H1 (cell line): ENCODE measurements around the gene LHFPL6. TPM values are rescaled to one million over a fixed set of nuclear protein-coding genes. Genes with fewer than 3 reads are reported as not detected.

Experiments used
- CTCF ChIA-PET: fragments of 300-600 bp; sonication (Branson Sonifier 250); formaldehyde crosslinking; loops from one replicate; lab custom pipeline; 2021; ENCODE audit not compliant: partially characterized antibody; lab: Charles Lee
- POLR2A ChIA-PET: fragments of 300-600 bp; sonication (Branson Sonifier 250); formaldehyde crosslinking; loops from one replicate; lab custom pipeline; 2021; ENCODE audit warnings: inconsistent platforms; ENCODE audit not compliant: partially characterized antibody; lab: Charles Lee
- DNase-seq, 2 experiments: peaks; one replicate each; pipeline versions ENCODE4 v3.0.0 to v3.0.0-alpha.2; 2010 to 2022; ENCODE audit warnings: low spot score in 2 of 2, low read depth in 1 of 2, mixed read lengths in 1 of 2
- FAIRE-seq: peaks from 2 replicates; lab custom pipeline; 2011; peaks lifted over from hg19 to GRCh38; lab: Jason Lieb, UNC
- H2AFZ ChIP-seq: 2 replicates; pipeline ENCODE4 v1.8.1; 2012; ENCODE audit warnings: low read length, inconsistent platforms
- H2AK5ac ChIP-seq: 2 replicates; pipeline ENCODE4 v1.6.1; 2013; ENCODE audit warnings: low read depth, low read length
- H2BK120ac ChIP-seq: replicated peaks from 2 replicates; pipeline ENCODE3; 2013; ENCODE audit warnings: low read depth, low read length, inconsistent platforms
- H2BK12ac ChIP-seq: 2 replicates; pipeline ENCODE4 v1.6.1; 2013; ENCODE audit warnings: low read depth, low read length
- H2BK15ac ChIP-seq: 2 replicates; pipeline ENCODE4 v1.6.1; 2013; ENCODE audit warnings: low read length
- H2BK20ac ChIP-seq: 2 replicates; pipeline ENCODE4 v1.6.1; 2013; ENCODE audit warnings: low read length
- H2BK5ac ChIP-seq: 2 replicates; pipeline ENCODE4 v1.6.1; 2013; ENCODE audit warnings: low read depth, low read length
- H3K14ac ChIP-seq: 2 replicates; pipeline ENCODE4 v1.6.1; 2013; ENCODE audit warnings: inconsistent platforms; ENCODE audit not compliant: insufficient read length
- H3K18ac ChIP-seq: 2 replicates; pipeline ENCODE4 v1.6.1; 2013; ENCODE audit warnings: low read length; ENCODE audit errors: extremely low read depth
- H3K23ac ChIP-seq: 2 replicates; pipeline ENCODE4 v1.6.1; 2013; ENCODE audit warnings: inconsistent platforms; ENCODE audit not compliant: insufficient read length
- H3K23me2 ChIP-seq: 2 replicates; pipeline ENCODE4 v1.6.1; 2013; ENCODE audit warnings: low read depth, low read length
- H3K27ac ChIP-seq: 2 replicates; pipeline ENCODE4 v1.6.1; 2011; ENCODE audit warnings: low read depth, low read length, inconsistent platforms
- H3K27me3 ChIP-seq, 4 experiments: replicated peaks in 1 of 4; 1 replicate in 1 of 4; 2 replicates in 3 of 4; pipeline versions ENCODE4 v1.6.1 to v1.8.1; 2011 to 2013; ENCODE audit warnings: low read length in 3 of 4, mild to moderate bottlenecking in 3 of 4, inconsistent platforms in 2 of 4, mixed read lengths in 2 of 4, moderate library complexity in 1 of 4; ENCODE audit not compliant: control insufficient read depth in 3 of 4, insufficient read depth in 3 of 4; ENCODE audit errors: extremely low read depth in 1 of 4
- H3K36me3 ChIP-seq, 4 experiments: 2 replicates each; pipeline versions ENCODE4 v1.6.1 to v1.8.1; 2011 to 2013; ENCODE audit warnings: mild to moderate bottlenecking in 4 of 4, low read length in 3 of 4, moderate library complexity in 2 of 4, control low read depth in 1 of 4, inconsistent platforms in 1 of 4; ENCODE audit not compliant: insufficient read depth in 4 of 4, control insufficient read depth in 2 of 4
- H3K4ac ChIP-seq: replicated peaks from 2 replicates; pipeline ENCODE3; 2013; ENCODE audit warnings: low read length, low read depth, mixed read lengths, inconsistent platforms; ENCODE audit not compliant: insufficient read length
- H3K4me1 ChIP-seq, 4 experiments: replicated peaks in 1 of 4; 1 replicate in 1 of 4; 2 replicates in 3 of 4; pipeline versions ENCODE4 v1.6.1 to v1.8.1; 2011 to 2013; ENCODE audit warnings: low read length in 3 of 4, inconsistent platforms in 2 of 4, mixed read lengths in 1 of 4; ENCODE audit not compliant: insufficient read depth in 4 of 4, control insufficient read depth in 3 of 4
- H3K4me2 ChIP-seq, 2 experiments: 2 replicates each; pipeline versions ENCODE4 v1.6.1 to v1.8.1; 2011 to 2013; ENCODE audit warnings: low read depth in 2 of 2, low read length in 2 of 2, control low read depth in 1 of 2, inconsistent platforms in 1 of 2, mild to moderate bottlenecking in 1 of 2; ENCODE audit not compliant: insufficient read depth in 1 of 2
- H3K4me3 ChIP-seq, 4 experiments: fragments of 200-600, 300-600 bp in 1 of 4; sonication (generic), shearing (Covaris generic), sonication (Bioruptor Twin) in 1 of 4; 2 replicates each; pipeline versions ENCODE4 v1.5.1 to v1.8.1; 2011 to 2016; ENCODE audit warnings: low read length in 4 of 4, low read depth in 3 of 4, control low read depth in 2 of 4, inconsistent platforms in 2 of 4, mild to moderate bottlenecking in 2 of 4, mixed read lengths in 1 of 4, moderate library complexity in 1 of 4; ENCODE audit not compliant: insufficient read depth in 2 of 4; ENCODE audit errors: extremely low read depth in 1 of 4
- H3K56ac ChIP-seq: replicated peaks from 2 replicates; pipeline ENCODE3; 2013; ENCODE audit warnings: low read depth, mild to moderate bottlenecking, mixed read lengths, low read length, inconsistent platforms; ENCODE audit not compliant: insufficient read length
- H3K79me1 ChIP-seq: 2 replicates; pipeline ENCODE4 v1.6.1; 2013; ENCODE audit warnings: low read depth, low read length, control low read depth
- H3K79me2 ChIP-seq, 2 experiments: 2 replicates each; pipeline versions ENCODE4 v1.6.1 to v1.8.1; 2012 to 2013; ENCODE audit warnings: low read length in 2 of 2, mild to moderate bottlenecking in 2 of 2, inconsistent platforms in 1 of 2; ENCODE audit not compliant: insufficient read depth in 2 of 2, control insufficient read depth in 1 of 2
- H3K9ac ChIP-seq, 4 experiments: replicated peaks in 1 of 4; 1 replicate in 1 of 4; 2 replicates in 3 of 4; pipeline versions ENCODE4 v1.6.1 to v1.8.1; 2011 to 2013; ENCODE audit warnings: low read depth in 3 of 4, low read length in 3 of 4, control low read depth in 2 of 4, mild to moderate bottlenecking in 2 of 4, moderate library complexity in 2 of 4, inconsistent platforms in 1 of 4; ENCODE audit errors: extremely low read depth in 1 of 4
- H3K9me3 ChIP-seq, 2 experiments: 2 replicates each; pipeline versions ENCODE4 v1.6.1 to v1.8.1; 2012 to 2013; ENCODE audit warnings: mild to moderate bottlenecking in 2 of 2, moderate library complexity in 2 of 2, control low read depth in 1 of 2, inconsistent platforms in 1 of 2, low read depth in 1 of 2, low read length in 1 of 2, mixed read lengths in 1 of 2; ENCODE audit not compliant: insufficient read depth in 2 of 2
- H4K20me1 ChIP-seq, 2 experiments: replicated peaks in 1 of 2; 2 replicates each; pipeline versions ENCODE3 to v1.8.1; 2011 to 2013; ENCODE audit warnings: inconsistent platforms in 2 of 2, low read length in 2 of 2, mild to moderate bottlenecking in 1 of 2; ENCODE audit not compliant: insufficient read depth in 2 of 2, control insufficient read depth in 1 of 2
- H4K5ac ChIP-seq: 2 replicates; pipeline ENCODE4 v1.6.1; 2013; ENCODE audit warnings: low read length, low read depth, mixed read lengths, inconsistent platforms; ENCODE audit not compliant: insufficient read length
- H4K8ac ChIP-seq: 2 replicates; pipeline ENCODE4 v1.8.0; 2013; ENCODE audit warnings: mild to moderate bottlenecking, moderate library complexity, low read length, inconsistent platforms; ENCODE audit not compliant: insufficient read depth; ENCODE audit errors: extremely low read depth
- H4K91ac ChIP-seq: replicated peaks from 2 replicates; pipeline ENCODE3; 2013; ENCODE audit warnings: low read length, mixed read lengths, inconsistent platforms; ENCODE audit not compliant: insufficient read length
- ASH2L ChIP-seq: fragments of 200-600, 300-600 bp; sonication (generic); IDR thresholded peaks from one replicate; pipeline ENCODE4 v1.7.1; 2017; ENCODE audit warnings: low read length
- BRCA1 ChIP-seq: IDR thresholded peaks from 2 replicates; pipeline ENCODE4 v1.6.1; 2012; ENCODE audit warnings: low read depth, low read length, improper control_type of control experiment
- JUND ChIP-seq: IDR thresholded peaks from 2 replicates; pipeline ENCODE4 v1.6.1; 2011; ENCODE audit warnings: mild to moderate bottlenecking, improper control_type of control experiment, low read length
- PHF8 ChIP-seq: fragments of 200-600 bp; sonication (generic); conservative IDR thresholded peaks from 2 replicates; pipeline ENCODE4 v1.7.1; 2012; ENCODE audit warnings: low read depth, mild to moderate bottlenecking, inconsistent platforms, low read length, moderate library complexity
- SIRT6 ChIP-seq: IDR thresholded peaks from one replicate; pipeline ENCODE4 v1.7.1; 2012; ENCODE audit warnings: low read length, inconsistent platforms
- SP1 ChIP-seq: IDR thresholded peaks from 2 replicates; pipeline ENCODE4 v1.6.1; 2011; ENCODE audit warnings: low read depth, low read length
- TCF12 ChIP-seq: IDR thresholded peaks from 2 replicates; pipeline ENCODE4 v1.6.1; 2011; ENCODE audit warnings: low read depth, mild to moderate bottlenecking, low read length
- WGBS, 2 experiments: shearing (Covaris generic) in 1 of 2; methylation state at CpG; one replicate each; pipeline versions ENCODE4 v1.1.6 to v1.1.7; 2013 to 2015; ENCODE audit warnings: low lambda C conversion rate in 2 of 2, mixed read lengths in 2 of 2, inconsistent platforms in 1 of 2, low coverage in 1 of 2, missing lambda C conversion rate in 1 of 2; ENCODE audit not compliant: insufficient replicate concordance in 2 of 2, insufficient coverage in 1 of 2, insufficient read length in 1 of 2; ENCODE audit errors: extremely low coverage in 1 of 2, missing lambda C conversion rate in 1 of 2; 5-methylcytosine and 5-hydroxymethylcytosine counted together
- polyA plus RNA-seq, 7 experiments: library from polyadenylated mRNA; depleted of rRNA in 3 of 7; stranded (reverse) in 5 of 7; unstranded in 2 of 7; fragments of >200 nt in 5 of 7; fragments of 200-250 nt in 2 of 7; gene quantifications; 1 replicate in 5 of 7; 2 replicates in 1 of 7; 4 replicates in 1 of 7; pipeline versions ENCODE4 v1.2.1 to v1.2.3, GENCODE V29; 2011 to 2013; ENCODE audit warnings: missing spikeins in 2 of 7, mixed read lengths in 2 of 7
- total RNA-seq: library from RNA; stranded (reverse); fragmentation: NEBNext Ultra II Directional; extraction: Animal tissue kit (Norgen Biotek cat#: 25700); gene quantifications from 2 replicates; pipeline ENCODE4 v1.2.1, GENCODE V29; 2021
- TF ChIP-seq, protein P1 (sequence below): IDR thresholded peaks from 2 replicates; pipeline ENCODE4 v1.6.1; 2011; ENCODE audit warnings: low read depth, mild to moderate bottlenecking, low read length; ENCODE audit not compliant: insufficient read depth
- TF ChIP-seq, protein P2 (sequence below): IDR thresholded peaks from 2 replicates; pipeline ENCODE4 v1.6.1; 2012; ENCODE audit warnings: inconsistent platforms

LHFPL6 gene
- total and polyA plus RNA-seq, 2 of the 8 experiments (the other 6 are each of a cell fraction or from before 2014, with no cell fraction given): 7.6 to 17.0 TPM

DNA sequence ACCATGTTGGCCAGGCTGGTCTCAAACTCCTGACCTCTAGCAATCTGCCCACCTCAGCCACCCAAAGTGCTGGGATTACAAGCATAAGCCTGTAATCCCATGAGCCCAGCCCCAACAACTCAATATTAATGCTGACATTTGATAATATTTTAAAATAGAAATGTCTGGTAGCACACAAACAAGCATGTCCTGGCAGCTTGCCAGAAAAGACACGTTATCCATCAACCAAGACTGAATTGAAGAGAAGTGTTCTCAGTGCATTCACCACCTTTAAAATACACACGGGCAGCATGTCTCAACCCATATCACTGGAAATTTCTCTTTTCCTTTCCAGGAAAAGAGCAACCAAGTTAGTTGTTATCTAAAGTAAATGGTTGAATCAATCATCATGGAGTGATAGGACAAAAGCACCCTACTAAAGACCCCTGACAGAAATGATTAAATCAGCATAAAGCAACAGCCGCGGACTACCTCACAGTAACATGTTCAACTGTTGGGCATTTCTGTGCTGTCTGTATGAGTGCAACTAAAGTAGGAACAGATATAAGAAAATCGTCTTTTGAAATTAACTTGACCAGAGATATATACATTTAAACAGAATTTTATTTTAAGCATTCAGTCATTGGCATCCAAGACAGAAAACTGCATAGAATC, 25.0 kb downstream of the LHFPL6 start:
- H4K20me1 ChIP-seq: no peaks in the 10 kb centered on the region
- no peak overlapping the region for H2AK5ac ChIP-seq
- no peak overlapping the region for H2BK15ac ChIP-seq
- H3K27me3 ChIP-seq: no peaks in the 10 kb centered on the region
- H3K79me1 ChIP-seq: no peaks in the 10 kb centered on the region
- H2AFZ ChIP-seq: no peak overlapping the region
- H3K4me2 ChIP-seq: no peak overlapping the region
- H3K27ac ChIP-seq: no peak overlapping the region
- POLR2A ChIA-PET: no interaction called here
- no peak overlapping the region for H2BK12ac ChIP-seq
- DNase-seq (no peak), FAIRE-seq (no peak)
- no peak overlapping the region for H3K9ac ChIP-seq
- no peaks in the 10 kb centered on the region for H3K79me2 ChIP-seq
- H4K8ac ChIP-seq: no peak overlapping the region
- no peak overlapping the region for H3K18ac ChIP-seq
- CTCF ChIA-PET: interaction anchor here (0.6 to 1.0 kb wide), 2 partner anchors 38 to 81 kb away, joined by 3 to 5 read pairs; no protein-coding TSS in a partner anchor
- no peak overlapping the region for H2BK120ac ChIP-seq
- H2BK5ac ChIP-seq: no peak overlapping the region
- H3K4me1 ChIP-seq: peaks cover 3 to 6% (median 5%) of the 10 kb centered on the region in 4 experiments; a peak in 4 of 7 replicates
- H3K4me3 ChIP-seq: no peak overlapping the region
- no peak overlapping the region for H3K14ac ChIP-seq
- H2BK20ac ChIP-seq: no peak overlapping the region
- WGBS, 2 experiments: 89% methylated on average over 5 of the region's 5 CpGs; no CpG with 5 or more reads in 1 of the 2 experiments
- no peak for TF ChIP-seq SP1
- TF ChIP-seq, protein P1, sequence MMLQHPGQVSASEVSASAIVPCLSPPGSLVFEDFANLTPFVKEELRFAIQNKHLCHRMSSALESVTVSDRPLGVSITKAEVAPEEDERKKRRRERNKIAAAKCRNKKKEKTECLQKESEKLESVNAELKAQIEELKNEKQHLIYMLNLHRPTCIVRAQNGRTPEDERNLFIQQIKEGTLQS: no peak
- no peak for TF ChIP-seq PHF8
- TF ChIP-seq, protein P2, sequence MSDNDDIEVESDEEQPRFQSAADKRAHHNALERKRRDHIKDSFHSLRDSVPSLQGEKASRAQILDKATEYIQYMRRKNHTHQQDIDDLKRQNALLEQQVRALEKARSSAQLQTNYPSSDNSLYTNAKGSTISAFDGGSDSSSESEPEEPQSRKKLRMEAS: no peak
- TF ChIP-seq ASH2L: no peak
- TF ChIP-seq BRCA1: no peak
- TF ChIP-seq JUND: no peak
- no peak for TF ChIP-seq TCF12
- TF ChIP-seq SIRT6: no peak
- no peaks in the 10 kb centered on the region for H3K23me2 ChIP-seq
- H3K36me3 ChIP-seq: no peaks in the 10 kb centered on the region
- H4K5ac ChIP-seq: no peak overlapping the region
- H3K4ac ChIP-seq: no peak overlapping the region
- no peaks in the 10 kb centered on the region for H3K9me3 ChIP-seq
- H3K56ac ChIP-seq: no peak overlapping the region
- H4K91ac ChIP-seq: no peak overlapping the region
- H3K23ac ChIP-seq: no peak overlapping the region
